LNCaP clone FGC (cell line): ENCODE measurements around the gene CLSTN2.

Experiments
- DNase-seq: peaks from one replicate; pipeline ENCODE4 v3.0.0-alpha.2; 2011; ENCODE audit warnings: low read depth
- H3K4me3 ChIP-seq: 2 replicates; pipeline ENCODE4 v1.5.1; 2011; ENCODE audit warnings: mild to moderate bottlenecking, low read depth, low read length, control low read depth
- CTCF ChIP-seq: IDR thresholded peaks from 2 replicates; pipeline ENCODE4 v1.5.1; 2012; ENCODE audit warnings: mild to moderate bottlenecking; ENCODE audit not compliant: control insufficient read depth, insufficient read depth; ENCODE audit errors: extremely low read depth

CLSTN2 gene

GRCh38 chr3:140166861-140167599 is 232.0 kb downstream of the CLSTN2 start:
- no peak for DNase-seq
- no peak for TF ChIP-seq CTCF
- no peak overlapping the region for H3K4me3 ChIP-seq

- no peak for DNase-seq
- no peak for TF ChIP-seq CTCF
Observed at GRCh38 chr3:140167600-140168281, 232.8 kb downstream of the CLSTN2 start.

GRCh38 chr3:140170612-140171011 is 235.6 kb downstream of the CLSTN2 start:
- H3K4me3 ChIP-seq = no peak overlapping the region
- no peak for TF ChIP-seq CTCF
- no peak for DNase-seq

More at GRCh38 chr3:140167600-140168281, 232.8 kb downstream of the CLSTN2 start:
- no peak overlapping the region for H3K4me3 ChIP-seq

- DNase-seq = no peak
- H3K4me3 ChIP-seq = no peak overlapping the region
- no peak for TF ChIP-seq CTCF
Observed at GRCh38 chr3:140176526-140176925, 241.5 kb downstream of the CLSTN2 start.

GRCh38 chr3:140177943-140178342 is 243.0 kb downstream of the CLSTN2 start:
- no peak for DNase-seq
- no peak overlapping the region for H3K4me3 ChIP-seq
- TF ChIP-seq CTCF = no peak

GRCh38 chr3:140178482-140178881 is 243.5 kb downstream of the CLSTN2 start:
- DNase-seq = no peak
- H3K4me3 ChIP-seq = no peak overlapping the region
- TF ChIP-seq CTCF = no peak

- no peak overlapping the region for H3K4me3 ChIP-seq
- TF ChIP-seq CTCF = no peak
- no peak for DNase-seq
Observed at GRCh38 chr3:140180603-140181002, 245.6 kb downstream of the CLSTN2 start.
